Colon (tissue), 2 donors: Measurements from ENCODE around the gene WNT3A.

ENCODE experiments used
- FAIRE-seq: peaks from 2 replicates; lab custom pipeline; 2012; peaks lifted over from hg19 to GRCh38; lab: Jason Lieb, UNC
- donor health status: control.
- donor health status: control.

The WNT3A gene

DNA sequence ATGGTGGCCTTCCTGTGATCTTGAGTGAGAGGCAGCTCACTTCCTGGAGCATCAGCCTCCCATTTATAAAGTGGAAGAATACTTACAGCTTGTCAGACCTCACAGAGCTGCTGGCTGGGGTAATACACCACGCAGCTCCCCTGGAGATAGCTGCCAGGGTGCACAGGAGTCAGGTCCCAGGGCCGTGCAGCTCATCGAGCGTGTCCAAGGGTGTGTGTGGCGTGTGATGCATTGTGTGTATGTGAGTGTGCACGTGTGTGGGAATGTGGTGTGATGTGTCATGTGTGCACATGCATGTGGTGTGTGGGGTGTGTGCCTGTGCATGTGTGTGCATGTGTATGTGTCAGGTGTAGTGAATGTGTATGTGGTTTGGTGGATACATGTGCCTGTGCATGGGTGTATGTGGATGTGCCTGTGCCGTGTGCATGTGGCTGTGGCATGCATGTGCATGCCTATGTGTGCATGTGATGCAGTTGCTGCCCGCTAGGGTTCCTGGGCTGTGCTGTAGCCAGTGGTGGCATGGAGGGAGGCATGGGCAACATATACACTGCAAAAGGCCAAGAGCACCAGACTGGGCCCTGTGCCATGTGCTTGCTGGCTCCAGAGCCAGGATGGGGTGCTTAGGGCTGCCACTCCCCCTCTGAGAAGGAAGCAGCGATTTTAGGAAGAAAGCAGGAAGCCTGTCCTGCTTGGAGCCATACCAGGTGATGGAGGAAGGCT is 24.6 kb downstream of the WNT3A start:
- no peak for FAIRE-seq

DNA sequence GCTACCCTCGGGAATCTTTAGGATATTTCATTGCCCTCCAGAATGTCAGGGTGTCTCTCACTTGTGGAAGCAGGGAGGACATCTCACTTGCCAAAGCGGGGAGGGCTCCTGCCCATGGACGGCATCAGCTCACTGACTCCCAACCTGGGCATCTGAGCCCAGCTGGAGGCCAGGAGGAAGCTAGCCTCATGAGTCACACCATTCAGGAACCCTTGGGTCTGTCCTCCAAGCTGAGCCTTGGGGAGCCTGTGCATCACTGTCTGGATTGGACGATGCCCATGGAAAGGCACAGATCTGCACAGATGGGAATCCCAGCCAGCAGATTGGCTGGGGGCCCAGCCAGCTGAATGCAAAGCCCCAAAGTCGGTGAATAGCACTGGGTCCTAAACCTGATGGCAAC is 25.2 kb downstream of the WNT3A start:
- no peak for FAIRE-seq

DNA sequence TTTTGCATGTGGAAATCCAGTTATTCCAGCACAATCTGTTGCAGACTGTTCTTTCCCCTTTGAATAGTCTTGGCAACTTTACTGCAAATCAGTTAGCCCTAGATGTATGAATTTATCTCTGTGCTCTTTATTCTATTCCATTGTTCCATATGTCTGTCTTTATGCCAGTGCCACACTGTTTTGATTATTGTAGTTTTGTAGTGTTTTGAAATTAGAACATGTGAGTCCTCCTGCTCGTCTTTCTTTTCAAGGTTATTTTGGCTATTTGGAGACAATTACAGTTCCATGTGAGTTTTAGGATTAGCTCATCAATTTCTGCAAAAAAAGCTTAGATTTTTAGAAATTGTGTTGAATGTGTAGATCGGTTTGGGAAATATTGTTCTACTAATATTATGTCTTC is 26.6 kb downstream of the WNT3A start:
- no peak for FAIRE-seq

DNA sequence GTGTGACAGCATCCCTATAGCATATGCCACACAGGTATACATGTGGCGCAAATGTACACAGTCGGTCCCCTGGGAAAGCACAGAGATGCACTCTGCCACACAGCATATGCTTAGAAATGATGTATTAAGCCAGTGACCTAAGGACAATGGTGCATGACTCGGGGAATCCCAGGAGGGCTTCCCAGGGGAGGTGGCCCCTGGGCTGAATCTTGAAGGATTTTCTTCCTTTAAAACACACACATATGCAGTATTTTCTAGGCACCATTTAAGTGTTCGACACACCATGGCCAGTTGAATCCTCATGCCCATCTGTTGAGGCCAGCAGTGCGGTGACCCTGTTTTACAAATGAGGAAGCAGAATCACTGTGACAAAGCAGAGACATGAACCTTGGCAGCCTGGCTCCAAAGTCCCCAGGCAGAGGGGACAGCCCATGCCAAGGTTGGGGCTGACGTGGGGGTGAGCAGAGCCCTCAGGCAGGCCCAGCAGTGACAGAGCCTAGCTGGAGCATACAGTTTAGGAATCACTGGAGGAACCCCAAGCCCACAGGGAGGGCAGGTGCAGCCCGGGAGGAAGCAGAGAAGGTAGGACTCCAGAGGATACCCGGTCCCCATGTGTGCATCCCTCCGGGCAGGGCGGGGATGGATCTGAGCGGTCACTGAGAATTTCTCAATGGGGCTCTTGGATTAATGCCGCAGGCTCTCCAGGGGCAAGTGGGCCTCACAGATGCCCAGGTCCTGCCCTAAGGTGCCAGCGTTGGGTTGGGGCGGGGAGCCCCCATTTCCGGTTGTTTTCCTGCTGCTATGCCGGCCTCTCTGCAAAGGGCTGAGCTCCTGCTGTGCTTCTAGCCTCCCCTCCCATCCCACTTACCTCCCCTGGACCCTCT is 28.4 kb downstream of the WNT3A start:
- FAIRE-seq = no peak

DNA sequence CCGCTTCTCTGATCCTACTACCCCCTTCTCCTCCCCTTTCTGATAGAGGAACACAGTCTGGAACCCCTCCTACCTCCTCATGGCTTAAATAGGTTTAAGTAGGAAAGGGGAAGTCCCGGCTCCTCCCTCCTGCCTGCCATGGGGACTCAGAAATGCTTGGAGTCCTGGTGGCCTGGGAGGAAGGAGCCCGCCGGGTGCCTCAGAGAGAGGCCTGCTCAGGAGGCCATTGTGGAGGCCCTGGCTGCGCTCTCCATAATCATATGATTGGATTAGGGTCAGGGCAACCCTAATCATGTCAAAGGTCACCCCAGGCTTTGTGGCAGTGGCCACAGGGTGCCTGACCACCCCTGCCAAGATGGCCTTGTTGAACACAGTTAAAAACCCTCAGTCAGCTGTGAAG is 29.0 kb downstream of the WNT3A start:
- FAIRE-seq = no peak

DNA sequence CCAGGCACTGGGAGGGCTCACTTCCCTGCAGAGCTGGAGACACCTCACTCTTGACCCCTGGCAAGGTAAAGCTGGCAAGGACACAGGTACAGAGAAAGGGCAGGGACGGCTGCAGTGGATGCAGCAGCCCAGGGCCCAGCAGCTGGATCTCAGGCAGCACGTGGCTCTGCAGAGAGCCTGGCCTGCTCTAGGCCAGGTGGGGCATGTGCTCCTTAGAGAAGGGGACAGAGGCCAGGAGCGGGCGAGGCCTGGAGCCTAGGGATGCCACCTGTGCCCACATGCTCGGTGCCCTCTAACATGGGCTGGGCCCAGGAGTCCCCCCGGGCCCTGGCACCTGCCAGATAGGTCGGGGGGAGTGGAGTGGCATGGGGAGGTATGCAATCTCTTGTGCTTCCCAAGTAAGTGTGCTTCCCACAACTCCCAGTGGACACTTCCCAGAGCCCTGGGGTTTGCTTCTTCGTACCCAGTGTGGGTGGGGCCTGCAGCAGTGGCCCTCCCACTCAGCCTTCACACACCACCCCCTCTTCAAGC is 30.0 kb downstream of the WNT3A start:
- no peak for FAIRE-seq

DNA sequence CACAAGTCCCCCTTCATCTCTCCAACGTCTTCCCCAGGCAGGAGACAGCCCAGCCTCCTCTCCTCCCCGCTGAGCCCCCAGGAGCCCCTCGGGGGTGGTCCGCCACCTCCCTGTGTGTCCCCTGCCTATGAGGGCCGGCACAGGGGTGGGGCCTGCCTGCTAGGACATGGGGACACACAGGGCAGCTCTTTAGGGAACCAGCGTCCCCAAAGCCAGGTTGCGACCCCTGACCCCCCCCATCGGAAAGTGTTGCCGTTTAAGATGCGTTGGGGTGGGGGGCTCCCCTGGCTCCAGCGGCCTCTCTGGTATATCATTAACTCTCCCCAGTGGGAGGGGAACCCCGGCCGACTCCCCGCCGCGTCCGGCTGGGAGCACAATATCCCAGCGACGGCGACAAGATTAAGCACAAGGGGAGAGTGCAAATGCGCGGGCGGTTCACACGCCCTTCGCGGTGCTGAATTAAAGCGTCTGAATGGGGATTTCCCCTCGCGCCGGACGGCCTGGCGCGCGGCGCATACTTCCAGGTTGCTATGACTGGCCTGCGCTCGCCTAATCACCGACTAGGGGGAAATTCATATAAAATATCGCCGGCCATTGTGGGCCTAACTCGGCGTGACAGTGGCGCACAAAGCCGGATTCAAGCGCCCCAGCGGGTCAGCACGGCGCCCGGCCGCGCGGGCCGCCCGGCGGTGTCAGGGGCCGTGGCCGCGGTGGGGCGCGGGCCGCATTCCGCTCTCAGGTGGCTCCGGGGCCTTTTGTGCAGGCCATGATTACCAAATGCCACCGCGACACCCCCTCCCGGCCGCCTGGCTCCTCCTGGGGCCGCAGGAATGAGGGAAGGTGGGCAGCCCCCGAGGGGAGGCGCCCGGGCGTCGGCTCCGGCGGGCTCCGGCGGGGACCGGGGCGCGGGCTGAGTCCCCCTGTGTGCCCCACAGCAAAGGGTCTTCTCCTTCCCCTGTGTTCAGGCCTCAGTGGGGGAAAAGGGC is 30.9 kb downstream of the WNT3A start:
- FAIRE-seq = no peak

DNA sequence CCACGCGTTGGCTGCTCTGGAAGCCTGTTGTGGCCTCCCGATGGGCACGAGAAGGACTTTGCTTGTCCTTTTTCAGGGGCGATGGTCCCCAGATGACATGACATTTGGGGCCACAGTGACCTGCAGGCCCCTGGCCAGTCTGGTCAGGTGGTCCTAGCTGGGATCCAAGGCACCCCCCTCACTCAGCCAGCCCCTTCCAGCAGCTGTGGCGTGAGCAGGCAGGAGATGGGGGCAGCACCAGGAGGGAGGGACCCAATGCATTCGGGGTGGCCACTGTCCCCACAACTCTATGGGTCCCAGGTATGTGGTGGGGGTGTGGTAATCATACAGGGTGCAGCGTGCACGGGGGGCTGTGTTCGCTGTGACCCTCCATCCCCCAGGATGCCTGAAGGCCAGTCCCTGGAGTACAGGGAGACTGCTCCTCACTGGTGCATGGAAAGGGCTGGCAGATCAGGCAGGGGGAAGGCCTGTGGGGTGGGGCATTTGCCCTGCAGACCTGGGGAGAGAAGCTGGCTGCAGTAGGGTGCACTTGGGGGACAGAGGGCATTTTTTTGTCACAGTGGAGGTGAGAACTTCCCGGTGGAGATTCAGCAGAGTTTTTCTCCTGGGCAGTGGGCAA is 31.7 kb downstream of the WNT3A start:
- no peak for FAIRE-seq

DNA sequence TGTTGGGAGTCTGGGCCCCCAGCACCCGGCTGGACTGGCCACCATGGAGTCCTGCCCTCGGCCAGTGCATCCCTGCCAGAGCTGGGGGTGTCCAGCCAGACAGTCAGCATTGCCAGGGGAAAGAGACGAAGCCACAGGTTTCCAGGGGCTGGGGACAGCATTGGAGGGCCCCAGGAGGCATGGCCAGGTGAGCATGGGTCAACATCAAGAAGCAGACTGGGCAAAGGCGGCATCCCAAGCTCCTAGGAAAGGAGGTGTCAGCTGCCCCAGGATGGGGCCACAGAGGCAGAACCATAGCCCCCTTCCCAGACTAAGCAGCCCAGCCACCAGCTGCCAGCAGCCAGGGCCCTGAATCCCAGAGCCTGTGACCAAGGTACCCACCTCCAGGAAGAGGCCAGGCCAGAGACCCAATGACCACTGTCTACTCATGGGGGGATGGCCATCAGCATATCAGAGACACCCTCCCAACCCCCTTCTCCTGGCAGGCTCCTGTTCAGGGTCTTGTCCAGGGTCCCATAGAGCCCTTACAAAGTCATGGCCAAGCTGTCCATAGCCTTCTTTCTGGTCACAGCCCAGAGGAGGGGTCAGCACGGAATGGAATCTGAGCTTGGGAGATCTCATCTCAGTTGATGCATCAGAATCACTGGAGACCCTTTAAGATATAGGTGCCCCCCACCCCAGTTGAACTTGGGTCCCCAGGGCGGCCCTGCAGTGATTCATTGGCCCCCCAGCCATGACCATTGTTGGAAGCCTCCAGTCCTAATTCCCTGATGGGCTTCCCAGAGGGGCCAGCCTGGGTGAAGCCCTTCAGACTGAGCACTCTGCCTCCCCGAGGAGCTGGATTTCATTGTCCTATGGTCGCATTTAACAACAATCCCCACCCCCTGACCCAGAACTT is 32.5 kb downstream of the WNT3A start:
- no peak for FAIRE-seq

DNA sequence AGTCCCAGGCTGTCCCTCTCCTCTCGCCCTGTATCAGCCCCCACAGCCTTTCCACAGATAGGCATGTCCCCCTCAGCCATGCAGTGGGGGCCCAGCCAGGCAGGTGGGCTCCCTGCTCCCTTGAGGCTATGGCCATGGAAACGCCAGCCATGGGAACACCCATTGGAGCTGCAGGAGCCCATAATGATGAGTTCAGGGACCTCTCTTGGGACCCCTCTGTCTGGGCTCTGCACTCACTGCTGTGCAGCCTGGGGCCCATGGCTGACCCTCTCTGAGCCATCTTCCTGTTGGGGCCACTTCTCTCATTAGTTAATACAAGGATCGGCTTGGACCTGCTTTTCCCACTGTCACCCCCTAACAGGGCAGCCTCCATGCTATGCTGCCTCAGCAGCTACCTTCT is 33.2 kb downstream of the WNT3A start:
- no peak for FAIRE-seq

DNA sequence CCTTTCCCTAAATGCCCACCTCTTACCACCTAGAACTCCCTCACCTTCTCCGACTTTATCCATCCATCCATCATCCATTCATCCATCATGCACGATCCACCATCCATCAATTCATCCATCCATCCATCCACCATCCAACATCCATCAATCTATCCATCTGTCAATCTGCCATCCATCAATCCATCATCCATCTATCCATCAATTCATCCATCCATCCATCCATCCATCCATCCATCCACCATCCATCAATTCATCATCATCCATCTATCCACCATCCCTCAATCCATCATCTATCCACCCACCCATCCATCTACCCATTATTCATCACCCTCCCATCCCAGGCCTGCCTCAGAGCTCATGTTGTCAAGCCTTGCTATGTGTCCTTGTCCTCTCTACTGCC is 34.5 kb downstream of the WNT3A start:
- no peak for FAIRE-seq

DNA sequence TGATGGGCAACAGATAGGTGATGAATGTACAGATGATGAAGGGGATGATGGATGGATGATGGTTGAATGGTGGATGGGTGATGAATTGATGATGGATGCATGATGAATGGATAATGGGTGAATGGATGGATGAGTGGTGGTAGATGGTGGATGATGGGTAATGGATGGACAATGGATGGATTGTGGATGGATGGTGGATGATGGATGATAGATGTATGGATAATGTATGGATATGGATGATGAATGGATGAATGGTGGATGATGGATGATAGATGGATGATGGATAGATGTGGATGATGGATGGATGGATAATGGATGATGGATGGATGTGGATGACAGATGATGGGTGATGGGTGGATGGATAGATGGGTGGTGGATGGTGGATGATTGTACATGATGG is 35.7 kb downstream of the WNT3A start:
- FAIRE-seq = no peak

DNA sequence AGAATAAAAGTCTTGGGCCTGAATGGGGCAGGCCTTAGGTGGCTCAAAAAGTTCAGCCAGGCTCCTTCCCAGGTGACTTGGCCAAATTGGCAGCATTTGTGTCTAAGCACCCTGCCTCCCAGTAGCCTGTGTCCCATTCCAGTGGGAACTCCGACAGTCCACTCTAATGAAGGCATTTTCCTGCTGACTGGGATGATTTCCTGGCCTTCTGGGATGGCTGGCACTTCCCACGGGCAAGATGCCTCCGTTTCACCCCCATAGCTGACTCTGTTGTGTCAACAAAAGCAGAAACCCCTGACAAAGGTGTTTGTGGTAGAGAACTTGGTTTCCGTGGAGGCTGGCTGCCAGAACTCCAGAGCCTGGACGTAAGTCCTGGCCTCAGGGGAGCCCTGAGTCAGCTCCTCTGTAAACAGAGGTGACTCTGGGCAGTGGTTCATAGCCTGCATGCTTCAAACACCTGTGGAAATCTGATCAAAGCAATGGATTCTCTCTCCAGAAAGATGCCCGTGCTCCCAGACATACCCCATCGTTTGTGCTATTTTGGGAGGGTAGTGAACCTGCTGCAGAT is 36.6 kb downstream of the WNT3A start:
- FAIRE-seq = no peak

DNA sequence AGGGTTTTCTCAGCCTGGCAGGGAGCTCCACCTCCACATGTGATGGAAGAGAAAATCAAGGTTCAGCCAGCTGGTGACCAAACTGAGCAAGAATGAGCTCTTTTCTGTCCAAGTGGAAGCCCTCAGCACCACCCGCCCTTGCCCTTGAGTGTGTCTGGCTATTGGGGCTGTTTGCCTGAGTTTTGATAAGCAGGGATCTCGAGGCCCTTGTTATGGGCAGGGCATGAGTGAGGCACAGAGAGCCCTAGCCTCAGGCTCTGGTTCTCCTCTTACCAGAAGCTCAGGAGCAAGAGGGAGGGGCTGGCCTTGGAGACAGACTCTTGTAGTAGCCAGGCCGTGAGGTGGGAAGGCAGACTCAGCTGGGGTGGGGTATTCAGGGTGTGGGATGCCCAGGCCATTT is 38.2 kb downstream of the WNT3A start:
- no peak for FAIRE-seq

DNA sequence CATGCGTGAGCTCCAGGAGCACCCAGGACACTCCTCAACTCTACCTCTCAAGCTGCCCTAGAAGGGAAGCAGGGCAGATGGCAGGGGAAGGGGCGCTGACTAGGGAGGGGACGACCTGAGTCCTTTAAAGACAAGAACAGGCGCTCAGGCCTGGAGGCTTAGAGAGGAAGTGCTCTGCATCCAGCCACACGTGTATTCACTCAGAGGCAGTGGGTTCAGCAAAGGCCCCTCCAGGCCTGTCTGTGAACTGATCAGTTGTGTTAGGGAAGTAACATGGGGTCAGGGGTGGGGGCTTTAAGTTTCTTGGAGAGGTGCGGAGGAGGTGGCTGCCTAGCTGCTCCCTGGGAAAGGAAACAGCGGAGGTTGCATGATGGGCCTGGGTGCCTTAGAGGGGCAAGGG is 38.6 kb downstream of the WNT3A start:
- FAIRE-seq = no peak

DNA sequence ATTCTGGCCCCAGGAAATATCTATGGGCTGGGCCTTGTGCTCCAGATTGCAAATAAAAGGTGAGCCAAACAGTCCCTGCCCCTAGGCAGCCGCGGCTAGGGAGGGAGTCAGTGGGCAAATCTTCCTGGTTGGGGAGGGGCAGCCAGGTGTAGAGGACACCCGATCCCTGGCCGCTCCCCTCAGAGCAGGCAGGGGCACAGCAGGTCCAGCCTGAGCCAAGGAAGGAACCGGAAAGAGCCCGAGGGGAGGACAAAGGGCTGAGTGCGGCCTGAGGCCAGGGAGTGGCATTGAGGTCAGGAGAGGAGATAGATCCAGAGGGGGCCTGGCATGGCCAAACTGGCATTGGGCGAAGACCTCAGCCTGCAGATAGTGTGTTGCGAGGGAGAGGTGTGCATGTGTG is 39.1 kb downstream of the WNT3A start:
- FAIRE-seq = no peak

DNA sequence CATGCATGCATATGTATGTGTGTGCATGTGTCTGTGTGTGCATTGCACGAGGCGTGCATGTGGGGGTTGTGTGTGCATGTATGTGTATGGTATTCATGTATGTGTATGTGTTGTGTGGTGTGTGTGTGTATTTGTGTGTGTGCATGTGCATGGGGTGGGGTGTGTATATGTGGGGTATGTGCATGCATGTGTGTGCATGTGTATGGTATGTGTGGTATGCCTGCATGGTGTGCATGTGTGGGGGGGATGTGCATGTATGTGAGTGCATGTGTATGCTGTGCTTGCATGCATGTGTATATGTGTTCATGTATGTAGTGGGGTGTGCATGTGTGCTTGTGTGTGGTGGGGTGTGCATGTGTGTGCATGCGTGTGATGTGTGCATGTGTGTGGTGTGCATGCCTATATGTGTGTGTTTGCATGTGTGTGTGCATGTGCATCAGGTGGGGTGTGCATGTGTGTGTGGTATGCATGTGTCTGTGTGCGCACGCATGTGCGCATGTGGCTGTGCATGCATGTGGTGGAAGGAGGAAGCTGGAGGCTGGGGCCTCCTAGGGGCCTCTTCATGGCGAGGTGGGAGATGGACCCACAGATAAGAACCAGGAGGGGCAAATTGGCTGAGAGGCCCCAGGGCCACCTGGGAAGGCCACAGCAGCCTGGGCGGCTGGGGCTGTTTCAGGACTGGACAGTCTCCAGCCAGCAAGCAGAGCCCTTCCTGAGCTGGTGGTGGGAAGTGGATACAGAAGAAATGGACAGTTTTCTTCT is 39.8 kb downstream of the WNT3A start:
- no peak for FAIRE-seq

DNA sequence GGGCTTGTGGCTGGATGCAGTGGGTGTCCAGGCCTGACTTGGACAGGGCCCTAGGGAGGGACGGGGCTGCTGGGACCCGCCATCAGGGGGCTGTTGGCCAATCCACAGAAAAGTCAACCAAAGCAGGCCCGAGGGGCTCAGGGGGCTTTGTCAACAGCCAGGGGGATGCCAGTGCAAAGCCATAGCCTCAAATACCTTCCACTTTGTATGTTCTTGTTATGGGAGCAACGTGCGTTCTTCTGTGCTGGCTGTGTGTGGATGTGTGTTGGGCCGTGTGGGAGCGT is 40.3 kb downstream of the WNT3A start:
- FAIRE-seq = no peak

DNA sequence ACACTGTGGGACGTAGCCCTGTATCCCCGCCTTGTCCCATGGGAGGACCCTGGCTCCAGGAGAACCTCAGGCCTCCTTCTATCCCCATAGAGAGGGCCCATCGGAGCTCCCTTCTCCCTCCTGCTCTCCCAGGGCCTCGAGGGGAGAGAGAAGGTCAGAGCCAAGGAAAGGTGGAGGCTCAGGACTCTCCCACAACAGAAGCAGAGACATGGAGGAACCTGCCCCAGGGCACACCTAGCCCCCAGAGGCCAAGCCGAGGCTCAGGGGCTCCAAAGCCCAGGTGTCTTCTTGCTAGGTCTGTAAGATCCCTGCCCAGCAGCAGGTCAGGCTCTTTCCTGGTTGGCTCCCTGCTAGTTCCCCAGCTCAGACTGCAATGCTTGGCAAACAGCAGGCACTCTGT is 41.3 kb downstream of the WNT3A start:
- FAIRE-seq = no peak
